ENCODE measurements around the gene HLA-DMA.
"Not testable (repeated sequence)": the region's sequence is repeated elsewhere in the genome, so short reads cannot be mapped to it uniquely, and the experiment has no call there.

HLA-DMA gene

DNA sequence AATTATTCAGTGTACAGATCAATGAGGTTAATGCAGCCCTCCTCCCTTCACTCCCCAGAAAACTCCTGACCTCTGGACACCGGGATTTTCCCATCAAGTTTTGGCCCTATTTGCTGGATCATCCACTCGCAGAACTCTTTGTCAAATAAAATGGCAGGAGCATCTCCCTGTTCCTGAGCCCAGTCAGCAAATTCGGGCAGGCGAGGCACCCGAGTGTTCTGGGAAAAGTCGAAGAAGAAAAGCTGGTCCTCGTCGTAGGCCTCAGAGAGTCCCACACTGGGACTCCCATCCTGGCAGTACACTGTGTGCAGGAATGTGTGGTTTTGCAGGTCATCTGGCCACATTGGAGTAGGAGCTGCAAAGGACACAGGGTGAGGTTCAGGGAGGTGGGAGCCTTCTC lies 2.4 kb downstream of the HLA-DMA start:
- no peak for DNase-seq

DNA sequence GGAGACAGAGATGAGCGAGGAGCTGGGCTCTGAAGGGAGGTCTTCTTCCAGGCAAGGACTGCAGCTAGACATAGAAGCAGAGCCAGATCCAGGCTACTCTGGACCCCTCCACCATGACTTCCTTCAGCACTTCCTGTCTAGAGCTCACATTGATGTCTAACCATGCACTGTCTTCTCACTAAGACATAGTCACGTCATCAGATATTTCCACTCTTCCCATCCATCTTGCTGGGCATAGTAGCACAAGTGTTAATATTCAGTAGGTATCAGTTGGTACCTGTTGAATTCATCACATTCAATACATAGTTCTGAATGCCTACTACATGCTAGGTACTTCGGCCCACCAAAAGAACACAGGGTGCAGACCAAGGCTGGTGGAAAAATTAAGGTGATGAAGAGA lies 2.9 kb downstream of the HLA-DMA start:
- no peak for DNase-seq

DNA sequence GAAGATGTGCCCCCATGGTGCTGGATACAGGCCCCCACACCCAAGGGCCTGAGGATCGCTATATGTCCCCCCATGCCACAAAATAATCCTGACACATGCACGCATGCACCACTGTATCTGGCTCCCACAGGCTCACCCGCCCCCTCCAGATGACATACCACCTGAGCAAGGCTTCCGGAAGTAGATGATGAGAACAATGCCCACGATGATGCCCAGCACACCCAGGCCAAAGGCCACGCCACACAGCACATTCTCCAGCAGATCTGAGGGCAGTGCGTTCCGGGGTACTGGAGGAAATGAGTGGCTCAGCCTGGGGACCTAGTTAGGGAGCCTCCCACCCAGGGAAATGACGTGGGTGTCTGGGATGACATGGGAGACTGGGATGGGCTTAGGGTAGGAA lies 3.8 kb downstream of the HLA-DMA start:
- no peak for DNase-seq

DNA sequence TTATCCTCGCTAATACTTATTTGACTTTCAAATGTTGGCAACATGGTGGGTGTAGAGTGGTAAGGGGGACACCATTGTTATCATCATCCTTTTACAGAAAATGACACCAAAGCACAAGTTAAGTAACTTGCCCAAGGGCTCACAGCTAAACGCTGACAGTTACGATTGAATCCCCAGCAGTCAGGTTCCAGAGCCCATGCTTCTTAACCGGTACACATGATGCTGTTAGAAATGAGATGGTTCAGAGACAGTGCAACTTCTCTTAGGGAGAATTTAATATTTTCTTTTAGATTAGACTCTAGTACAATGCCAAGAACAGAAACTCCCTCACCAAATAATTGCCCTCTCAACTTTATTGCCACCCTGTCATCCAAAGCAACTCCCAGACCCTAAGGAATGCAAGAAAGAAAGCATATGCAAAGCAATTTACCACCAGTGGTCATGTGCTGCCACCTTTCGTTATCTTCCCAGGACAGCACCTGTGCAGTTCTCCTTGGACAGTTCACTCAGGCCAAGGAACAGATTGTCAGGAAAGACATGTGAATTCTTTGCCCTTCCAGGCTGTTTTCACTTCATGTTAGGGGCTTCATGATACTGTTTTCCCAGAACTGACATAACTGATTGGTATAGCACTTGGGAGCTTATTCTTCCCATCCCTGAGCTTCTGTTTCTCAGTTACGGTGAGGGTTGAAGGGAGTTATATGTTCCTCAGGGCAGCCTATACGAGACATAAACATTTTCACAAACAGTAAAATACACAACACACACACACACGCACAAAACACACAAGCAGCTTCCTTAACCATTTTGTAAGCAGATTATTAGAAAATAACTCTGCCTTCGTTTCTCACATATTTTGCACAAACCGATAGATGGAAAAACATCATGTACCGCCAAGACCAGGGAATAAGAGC lies 5.1 kb downstream of the HLA-DMA start:
- DNase-seq, result peak; percentile 47

DNA sequence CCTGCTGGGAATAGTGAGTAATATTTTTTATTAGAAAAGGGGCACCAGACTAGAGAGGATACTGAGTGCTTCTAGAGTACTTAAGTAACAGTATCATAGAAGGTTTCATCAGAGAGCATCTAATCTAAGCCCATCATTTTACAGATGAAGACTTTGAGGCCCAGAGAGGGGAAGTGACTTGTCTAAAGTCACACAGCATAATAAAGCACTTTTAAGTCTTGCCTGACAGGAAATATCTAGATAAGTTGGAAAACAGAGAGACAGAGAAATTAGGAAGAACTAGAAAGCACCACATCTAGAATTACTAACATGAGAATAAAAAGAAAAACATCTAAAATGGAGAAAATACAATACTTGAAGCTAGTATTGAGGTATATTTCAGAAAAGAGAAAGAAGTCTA lies 6.0 kb downstream of the HLA-DMA start:
- no peak for DNase-seq

DNA sequence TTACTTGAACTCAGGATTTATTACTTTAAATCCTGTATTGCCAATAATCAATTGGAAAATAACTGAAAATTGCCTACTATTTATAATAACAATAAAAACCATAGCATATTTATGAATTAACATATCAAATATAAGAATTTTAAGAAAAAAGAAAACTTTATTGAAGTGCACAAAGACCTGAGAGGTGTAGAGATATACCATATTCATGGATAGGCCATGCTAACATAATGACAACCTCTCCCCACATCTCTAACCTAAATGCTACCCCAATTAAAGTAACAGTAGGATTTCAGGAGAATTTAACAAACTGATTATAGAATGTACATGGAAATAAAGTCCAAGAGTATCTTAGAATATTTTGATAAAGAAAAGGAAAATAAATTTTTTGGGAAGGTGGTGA lies 6.9 kb downstream of the HLA-DMA start:
- no peak for DNase-seq

DNA sequence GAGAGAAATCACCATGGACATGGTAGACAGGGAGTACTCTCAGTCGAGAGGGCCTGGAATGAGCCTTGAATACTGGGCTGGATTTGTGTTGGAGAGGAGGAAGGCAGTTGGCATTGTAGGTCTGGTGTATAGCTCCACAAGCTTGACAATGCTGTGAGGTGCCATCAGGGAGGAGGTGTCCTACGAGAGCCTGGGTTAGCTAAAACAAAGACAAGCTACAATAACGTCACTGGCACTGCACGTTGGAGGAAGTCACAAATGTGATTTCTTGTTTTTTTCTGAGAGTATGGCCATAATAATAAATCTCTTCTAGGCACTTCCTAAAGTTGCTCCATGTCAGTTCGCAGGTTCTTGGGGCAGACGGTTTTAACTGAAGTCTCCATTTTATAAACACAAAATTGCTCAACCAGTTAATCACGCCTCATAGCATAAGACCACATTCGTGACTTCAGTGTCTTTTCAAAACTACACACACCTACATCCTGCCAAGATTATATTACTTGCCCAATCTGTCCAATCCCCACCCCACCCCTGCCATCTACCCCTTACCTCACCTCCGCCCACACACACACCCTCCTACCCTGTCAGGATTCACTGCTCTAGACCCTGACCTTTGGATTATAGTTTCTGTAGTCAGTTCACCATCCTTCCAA lies 7.7 kb downstream of the HLA-DMA start:
- no peak for DNase-seq

DNA sequence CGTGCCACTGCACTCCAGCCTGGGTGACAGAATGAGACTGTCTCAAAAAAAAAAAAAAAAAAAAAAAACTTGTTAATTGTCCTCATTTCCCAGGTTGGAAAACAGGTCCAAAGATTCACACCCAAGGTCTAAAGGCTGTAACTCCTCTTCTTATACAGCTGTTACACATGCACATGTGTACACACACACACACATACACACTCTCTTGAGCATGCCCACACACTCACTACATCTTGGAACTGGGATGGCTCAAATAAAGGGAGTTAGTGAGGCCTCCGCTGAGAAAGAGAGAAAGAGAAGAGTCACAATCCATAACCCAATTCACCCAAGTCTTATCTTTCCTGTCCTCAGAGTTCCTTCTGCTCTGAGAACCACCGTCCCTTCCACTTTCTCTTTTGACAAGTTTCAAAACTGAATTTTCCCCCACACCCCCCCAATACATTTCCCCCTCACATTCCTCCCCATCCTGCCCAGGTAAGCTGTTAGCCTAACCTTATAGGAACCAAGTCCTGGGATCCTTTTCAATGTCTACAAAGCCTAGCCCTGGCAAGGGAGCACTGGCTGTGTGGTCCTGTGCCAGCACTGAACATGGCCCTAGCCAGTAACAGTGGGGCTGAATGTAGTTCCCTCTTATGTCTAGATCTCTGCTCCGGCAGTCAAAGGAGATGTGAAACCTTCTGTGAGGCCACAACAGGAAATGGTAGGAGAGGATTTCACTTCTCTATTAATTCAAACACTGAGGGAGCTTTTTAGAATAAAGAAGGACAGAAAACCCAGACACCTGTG lies 8.8 kb downstream of the HLA-DMA start:
- no peak for DNase-seq

DNA sequence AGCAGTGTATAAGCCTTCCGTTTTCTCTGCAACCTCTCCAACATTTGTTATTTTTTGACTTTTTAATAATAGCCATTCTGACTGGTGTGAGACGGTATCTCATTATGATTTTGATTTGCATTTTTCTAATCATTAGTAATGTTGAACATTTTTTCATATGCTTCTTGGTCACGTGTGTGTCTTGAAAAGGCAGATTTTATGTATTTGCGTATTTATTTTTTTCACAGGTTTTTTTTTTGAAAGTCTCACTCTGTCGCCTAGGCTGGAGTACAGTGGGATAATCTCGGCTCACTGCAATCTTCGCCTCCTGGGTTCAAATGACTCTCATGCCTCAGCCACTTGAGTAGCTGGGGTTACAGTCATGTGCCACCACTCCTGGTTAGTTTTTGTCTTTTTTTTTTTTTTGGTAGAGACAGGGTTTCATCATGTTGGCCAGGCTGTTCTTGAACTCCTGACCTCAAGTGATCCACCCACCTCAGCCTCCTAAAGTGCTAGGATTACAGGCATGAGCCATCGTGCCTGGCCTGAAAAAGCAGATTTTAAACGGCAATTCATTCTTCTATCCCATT lies 10.3 kb downstream of the HLA-DMA start:
- not testable (repeated sequence) for DNase-seq

DNA sequence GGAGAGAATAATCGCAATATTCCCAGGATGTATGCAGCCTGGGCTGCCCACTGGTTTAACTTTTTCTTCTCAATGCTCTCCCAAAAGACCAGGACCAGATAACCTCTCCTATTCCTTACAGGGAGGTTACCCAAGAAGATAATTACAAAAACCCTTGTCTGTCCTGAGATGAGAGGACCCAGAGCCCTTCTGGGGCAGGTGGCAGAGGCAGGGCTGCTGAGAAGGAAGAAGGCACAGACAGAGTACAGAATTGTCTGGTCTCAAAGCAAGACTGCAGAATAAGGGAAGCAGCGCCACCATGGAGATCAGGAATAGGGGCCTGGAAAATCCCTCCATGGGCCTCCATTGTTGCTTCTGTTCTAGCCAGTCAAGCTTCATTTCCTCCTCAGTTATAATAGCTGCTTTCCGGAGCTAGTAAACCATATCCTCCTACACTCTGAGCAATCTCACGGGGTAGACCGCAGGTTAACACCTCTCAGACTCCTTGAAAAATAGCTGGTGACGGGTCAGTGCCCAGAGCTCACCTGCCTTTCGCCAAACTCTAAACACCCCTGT lies 11.6 kb downstream of the HLA-DMA start:
- no peak for DNase-seq

DNA sequence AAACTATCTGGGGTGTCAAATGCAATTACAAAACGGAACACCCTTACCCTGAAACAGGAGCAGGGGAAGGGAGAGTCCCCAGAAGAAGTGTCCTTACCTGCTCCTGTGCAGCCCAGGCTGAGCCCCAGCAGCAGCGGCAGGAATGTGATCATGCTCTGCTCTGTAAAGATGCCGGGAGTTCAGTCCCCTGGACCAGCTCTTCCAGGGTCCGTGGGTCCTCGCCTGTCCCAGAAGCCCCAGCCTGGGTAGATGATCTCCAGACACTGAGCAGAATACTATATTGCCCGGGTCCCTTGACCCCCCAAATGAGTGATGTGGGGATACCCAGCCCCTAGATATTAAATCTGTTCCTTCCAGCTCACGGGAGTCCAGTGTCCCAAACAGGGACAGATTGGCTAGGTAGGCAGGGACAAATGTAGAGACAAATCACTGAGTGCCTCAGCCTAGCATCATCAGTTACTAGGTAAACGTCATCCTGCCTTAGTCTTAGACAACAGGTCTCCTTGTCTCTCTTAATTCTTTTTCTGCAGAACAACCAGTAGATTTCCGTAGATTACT lies 12.2 kb downstream of the HLA-DMA start, which contains the start of gene HLA-DMB:
HLA-DMB (minus strand) TSS at position 373 of the 558 bp plus-strand sequence; CDS start at position 152, 221 bp downstream.
- DNase-seq, result peak; percentile 35

DNA sequence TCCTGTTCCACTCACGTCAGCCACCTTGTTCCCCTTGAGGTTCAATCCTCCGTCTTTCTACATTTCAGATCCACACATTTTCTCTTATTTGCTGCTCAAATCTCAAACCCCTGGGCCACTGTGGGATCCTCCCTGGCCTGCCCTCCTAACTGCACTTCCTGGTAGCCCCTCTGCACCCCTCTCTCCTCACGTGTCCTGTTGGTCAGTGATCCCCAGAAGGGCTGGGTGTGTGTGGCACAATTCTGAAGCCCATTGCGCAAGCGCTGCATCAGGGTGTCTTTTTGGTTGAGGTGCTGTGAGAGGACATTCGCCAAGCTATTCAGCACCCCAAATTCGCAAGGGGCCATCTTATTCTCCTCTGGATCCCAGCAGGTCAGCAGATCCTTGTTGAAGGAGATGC lies 14.4 kb downstream of the HLA-DMA start:
- no peak for DNase-seq

DNA sequence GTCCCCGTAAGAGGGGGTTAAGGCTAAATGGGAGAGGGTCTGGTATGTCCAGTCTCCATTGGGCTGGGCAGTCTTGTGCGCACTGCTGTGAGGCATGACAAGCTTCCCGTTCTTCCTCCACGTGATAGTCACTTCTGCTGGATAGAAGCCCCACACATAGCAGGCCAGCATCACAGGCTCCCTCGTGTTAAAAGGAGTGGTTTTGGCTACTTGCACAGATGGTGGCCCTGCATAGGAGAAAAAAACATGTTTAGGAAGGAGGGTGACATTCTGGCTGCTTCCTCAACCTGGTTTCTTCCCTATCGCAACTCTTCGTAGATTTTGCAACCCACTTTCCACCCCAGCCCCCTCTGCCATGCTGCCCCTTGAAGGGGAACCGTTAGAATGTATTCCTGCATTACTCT lies 15.7 kb downstream of the HLA-DMA start:
- no peak for DNase-seq

DNA sequence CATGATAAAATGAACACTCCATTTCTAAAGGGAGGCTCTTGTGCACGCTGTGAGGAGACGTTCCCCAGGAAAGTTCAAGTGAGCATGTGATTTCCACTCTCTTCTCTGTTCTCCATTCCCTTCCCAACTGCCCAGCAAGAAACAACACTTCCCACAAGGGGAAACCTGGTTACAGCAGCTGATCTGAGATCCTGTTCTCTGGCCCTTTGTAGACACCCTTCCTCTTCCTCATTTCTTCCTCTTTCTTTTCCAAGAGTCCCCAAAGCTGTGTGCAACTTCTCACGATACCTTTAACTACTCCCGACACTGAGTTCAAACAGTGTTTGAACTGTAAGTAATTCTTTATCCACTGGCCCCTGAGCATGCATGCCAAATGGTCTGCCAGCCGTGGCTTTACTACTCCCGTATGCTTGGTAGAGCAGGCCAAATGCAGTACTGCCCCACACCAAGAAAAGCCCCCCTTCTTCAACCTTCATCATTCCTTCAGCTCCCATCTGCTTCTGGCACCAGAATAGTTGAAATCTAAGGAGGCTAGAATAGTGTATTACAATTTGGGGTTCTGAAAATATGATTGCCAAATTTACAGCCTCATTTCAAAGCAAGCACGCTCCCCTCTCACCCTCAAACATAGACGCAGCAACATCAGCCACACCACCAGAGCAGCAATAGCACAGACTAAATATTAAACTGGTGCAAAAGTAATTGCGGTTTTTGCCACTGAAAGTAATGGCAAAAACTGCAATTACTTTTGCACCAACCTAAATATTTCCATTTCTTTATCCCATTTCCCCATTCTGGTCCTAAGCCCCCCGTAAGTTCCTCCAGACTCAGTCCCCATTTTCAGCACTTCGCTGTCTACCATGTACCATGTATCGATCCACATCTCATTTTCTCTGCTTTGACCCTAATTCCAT lies 16.4 kb downstream of the HLA-DMA start:
- no peak for DNase-seq

DNA sequence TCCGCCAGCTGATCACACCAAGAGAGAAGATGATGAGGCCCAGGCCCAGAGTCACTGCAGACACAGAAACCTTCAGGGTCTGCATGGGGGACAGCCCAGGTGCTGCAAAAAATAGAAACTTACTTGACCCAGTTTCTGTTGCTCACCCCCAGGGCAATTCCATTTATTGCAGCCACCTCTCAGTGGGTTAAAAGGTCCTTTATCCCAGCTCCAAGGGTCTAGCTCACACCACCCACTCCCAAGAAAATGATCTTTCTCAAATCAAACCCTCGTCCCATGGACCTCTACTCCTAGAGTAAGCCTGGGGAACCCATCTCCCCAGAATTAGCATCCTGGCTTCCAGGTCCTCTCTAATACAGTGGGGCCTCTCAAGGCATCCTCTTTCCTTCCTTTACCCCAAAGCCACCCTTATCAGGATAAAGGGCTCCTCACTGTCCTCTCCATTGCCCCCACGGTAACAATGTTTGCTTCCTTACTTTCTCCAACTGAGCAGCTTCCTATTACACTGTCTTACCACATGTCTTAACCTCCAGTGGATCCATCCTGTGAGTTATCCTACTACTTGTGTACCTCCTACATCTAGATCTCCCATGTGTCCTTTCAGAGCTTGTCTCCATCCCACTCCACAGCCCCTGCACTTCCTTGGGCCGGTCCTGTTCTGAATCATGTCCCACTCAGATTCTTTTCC lies 17.2 kb downstream of the HLA-DMA start:
- DNase-seq, result no peak

DNA sequence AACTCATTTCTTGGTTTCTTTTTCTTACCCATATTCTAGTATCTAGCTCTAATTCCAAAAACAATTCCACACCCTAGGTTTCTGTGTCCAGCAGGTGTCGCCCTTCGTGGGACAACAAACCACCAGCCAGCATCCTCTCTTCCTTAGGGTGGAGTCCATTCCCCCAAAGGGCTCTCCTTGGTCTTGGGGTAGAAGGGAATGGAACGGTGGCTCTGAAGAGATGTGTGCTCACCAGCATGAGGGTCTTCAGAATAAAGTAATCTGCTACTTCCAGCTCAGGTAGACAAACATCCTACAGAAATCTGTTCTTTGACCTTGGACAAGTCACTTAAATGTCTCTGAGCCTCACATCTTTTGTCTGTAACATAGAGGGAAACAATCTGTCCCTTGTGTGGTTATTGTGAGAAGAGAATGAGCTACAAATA lies 19.2 kb downstream of the HLA-DMA start:
- DNase-seq, result peak; percentile 73

DNA sequence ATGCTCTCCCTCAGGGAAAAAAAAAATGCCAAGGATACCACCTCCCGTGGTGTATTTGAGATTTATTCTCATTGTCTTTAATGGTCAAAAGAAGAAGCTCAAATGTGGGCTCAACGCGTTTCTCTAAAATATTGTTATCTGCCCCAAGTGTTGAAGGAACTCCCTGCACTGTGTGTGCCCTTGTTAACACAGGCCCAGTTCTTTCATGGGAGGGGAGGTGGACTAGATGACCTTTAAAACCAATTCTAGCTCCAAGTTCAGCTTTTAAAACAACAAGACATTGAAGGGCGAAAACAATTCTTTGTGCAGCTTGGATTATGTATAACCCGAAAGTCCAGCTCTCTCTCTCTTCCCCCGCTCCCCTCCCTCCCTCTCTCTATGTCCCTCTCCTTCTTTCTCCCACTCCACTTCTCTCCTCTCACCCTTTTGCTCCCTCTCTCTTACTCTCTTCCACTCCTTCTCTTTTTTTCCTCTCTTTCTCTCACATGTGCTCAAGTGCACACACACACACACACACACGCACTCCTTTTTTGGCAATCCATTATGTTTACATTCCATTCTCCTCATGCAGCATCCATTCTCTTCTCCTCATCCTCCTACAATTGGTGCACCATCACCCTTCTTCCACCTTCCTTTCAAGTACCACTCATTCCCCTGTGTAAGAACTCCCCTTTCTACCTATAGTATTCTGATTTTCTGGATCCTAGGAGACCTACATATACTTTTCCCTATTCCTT lies 20.6 kb downstream of the HLA-DMA start:
- DNase-seq, result peak; percentile 58

DNA sequence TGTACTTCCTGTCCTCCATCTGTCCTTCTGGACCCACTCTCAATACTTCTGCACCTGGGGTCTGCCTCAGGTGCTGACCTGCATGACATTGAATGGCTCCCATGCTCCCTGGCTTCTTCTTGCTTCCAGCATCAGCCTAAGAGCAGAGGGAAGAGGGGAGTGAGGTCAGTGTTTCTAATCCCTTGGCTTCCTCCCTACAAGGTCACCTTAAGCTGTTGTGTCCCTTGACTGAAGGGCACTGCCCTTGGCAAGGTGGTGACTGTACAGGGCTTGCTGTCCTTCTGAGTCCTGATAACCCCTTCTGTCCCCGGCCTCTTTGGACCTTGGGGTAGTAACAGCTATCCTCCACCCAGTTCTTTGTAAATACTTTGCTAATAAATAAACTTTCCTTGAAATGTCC lies 21.7 kb downstream of the HLA-DMA start:
- no peak for DNase-seq

DNA sequence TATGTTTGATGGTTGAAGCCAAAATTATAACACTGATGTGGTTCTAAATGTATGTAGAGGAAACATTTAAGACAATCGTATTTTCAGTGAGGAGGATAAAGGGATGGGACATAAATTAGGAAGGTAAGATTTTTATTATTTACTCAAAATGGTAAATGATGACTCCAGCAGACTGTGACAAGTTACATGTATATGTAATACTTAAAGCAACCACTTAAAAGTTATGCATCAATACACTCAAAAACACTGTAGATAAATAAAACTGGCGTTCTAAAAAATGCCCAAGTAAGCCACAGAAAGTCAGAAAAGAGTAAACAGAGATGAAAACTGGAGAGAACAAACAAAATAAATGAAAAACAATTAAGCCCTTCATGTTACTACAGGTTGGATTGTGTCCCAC lies 30.8 kb downstream of the HLA-DMA start:
- DNase-seq, result no peak

DNA sequence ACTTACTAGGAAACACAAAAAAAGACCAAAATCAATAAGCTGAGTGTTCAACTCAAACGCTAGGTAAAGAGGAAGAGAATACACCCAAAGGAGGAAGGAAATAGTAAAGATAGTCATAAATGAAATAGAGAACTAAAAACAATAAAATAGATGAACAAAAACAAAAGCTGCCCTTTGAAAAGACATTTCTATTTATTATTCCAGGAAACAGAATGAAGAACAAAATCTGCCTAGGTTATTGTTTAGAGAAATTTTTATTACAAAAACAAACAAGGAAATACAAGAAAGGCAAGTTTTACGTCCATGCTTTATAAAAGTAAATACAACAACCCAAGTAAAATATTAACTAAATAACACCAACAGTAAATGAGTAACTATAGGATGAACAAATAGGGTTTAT lies 32.2 kb downstream of the HLA-DMA start:
- no peak for DNase-seq
